ENCODE measurements around the gene ZBTB3. TPM values are rescaled to one million over a fixed set of nuclear protein-coding genes. Genes with fewer than 3 reads are reported as not detected.

Gene ZBTB3
- total RNA-seq, 1 experiment from 2014 or later = 43.4 TPM

DNA sequence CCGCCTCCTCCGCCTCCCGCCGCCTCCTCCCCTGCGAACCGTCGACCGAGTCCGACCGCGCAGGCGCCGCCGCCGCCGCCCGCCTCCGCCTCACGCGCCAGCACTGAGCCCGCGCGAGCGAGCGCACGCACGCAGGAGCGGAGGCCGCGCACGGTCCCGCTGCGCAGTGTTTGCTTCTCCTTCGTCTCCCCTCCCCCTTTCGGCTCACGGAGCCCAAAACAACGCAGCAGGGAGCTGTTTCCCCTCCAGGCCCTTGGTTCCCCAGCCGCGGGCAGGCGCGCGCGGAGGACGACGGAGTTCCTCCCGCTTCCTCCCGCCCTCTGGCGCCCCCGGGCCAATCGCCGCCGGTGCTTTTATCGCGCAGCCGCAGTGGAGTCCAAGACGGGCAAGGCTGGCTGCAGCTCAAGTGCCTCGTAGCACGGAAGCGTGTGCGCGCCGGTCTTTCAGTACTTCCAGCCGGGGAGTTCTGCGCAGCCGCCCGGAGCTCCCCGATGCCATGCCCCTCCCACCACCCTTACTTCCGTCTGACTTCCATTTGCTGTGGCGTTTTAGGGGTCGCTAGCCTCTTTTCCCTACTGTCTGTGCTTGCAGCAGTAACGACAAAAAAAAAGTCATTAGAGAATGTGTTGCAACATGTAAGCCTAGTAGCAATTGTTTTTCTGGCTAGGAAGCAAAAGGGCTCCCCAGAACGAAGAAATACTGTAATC is 26.6 kb downstream of the ZBTB3 start, which contains the start of gene HNRNPUL2:
Gene HNRNPUL2 (minus strand): TSS at position 293 of the 707 bp plus-strand sequence. CDS start 301 bp downstream, outside the sequence.
- peaks cover 25 to 46% (median 41%) of the 10 kb centered on the region in 3 experiments for H3K36me3 Mint-ChIP-seq (ENCODE audit: insufficient read depth in 1 of 3, low read depth in 3 of 3)
- Histone ChIP-seq H2BK5ac (ENCODE audit: insufficient read length, low read length) (peak within 1 kb of the TSS; percentile 33), H4K91ac (ENCODE audit: insufficient read length, low read depth, low read length) (no peak within 1 kb of the TSS), H3K27me3 (ENCODE audit: insufficient read depth, low read length) (no peaks in the 10 kb centered on the region), H2BK15ac (ENCODE audit: low read depth, low read length) (no peak within 1 kb of the TSS), H2BK120ac (ENCODE audit: low read depth, low read length, poor library complexity, severe bottlenecking) (no peak within 1 kb of the TSS), H3K18ac (ENCODE audit: insufficient read length, low read depth, low read length) (peak within 1 kb of the TSS; percentile 87), H2BK20ac (ENCODE audit: low read depth, low read length, poor library complexity, severe bottlenecking) (no peak within 1 kb of the TSS), H2AFZ (ENCODE audit: low read length) (peak within 1 kb of the TSS; percentile 34), H3K9ac (ENCODE audit: extremely low read depth, insufficient read length, low read length) (peak within 1 kb of the TSS; percentile 94), H3K79me1 (ENCODE audit: insufficient read depth, low read depth, low read length, poor library complexity, severe bottlenecking) (peaks cover 6% of the 10 kb centered on the region), H4K8ac (replicated peaks; ENCODE audit: insufficient read length, low read depth, low read length) (no peak within 1 kb of the TSS), H4K20me1 (ENCODE audit: control insufficient read depth, insufficient read depth, insufficient read length) (no peaks in the 10 kb centered on the region), H4K5ac (ENCODE audit: insufficient read length, low read depth, low read length) (no peak within 1 kb of the TSS), H3K14ac (ENCODE audit: insufficient read depth, low read length) (peak within 1 kb of the TSS; percentile 91), H2BK12ac (ENCODE audit: insufficient read length, low read depth, low read length) (no peak within 1 kb of the TSS), H3T11ph (ENCODE audit: low read length) (no peak within 1 kb of the TSS), H3K9me3 (ENCODE audit: control insufficient read depth, low read depth, low read length) (no peaks in the 10 kb centered on the region), H2AK5ac (ENCODE audit: insufficient read length, low read length) (no peak within 1 kb of the TSS), H3K23ac (ENCODE audit: insufficient read length, low read depth, low read length) (no peak within 1 kb of the TSS), H3K23me2 (ENCODE audit: insufficient read length, low read depth, low read length, poor library complexity, severe bottlenecking) (peaks cover 25% of the 10 kb centered on the region), H3K4ac (ENCODE audit: low read depth, low read length) (no peak within 1 kb of the TSS), H3K4me2 (ENCODE audit: insufficient read depth, insufficient read length, low read length) (peak within 1 kb of the TSS; percentile 99), H3K79me2 (ENCODE audit: insufficient read depth, low read length) (peaks cover 30% of the 10 kb centered on the region), H3K4me1 (ENCODE audit: insufficient read depth, low read length) (no peaks in the 10 kb centered on the region), H3K56ac (ENCODE audit: insufficient read length, low read depth, low read length) (no peak within 1 kb of the TSS), H3K27ac (ENCODE audit: insufficient read length, low read depth, low read length) (peak within 1 kb of the TSS; percentile 96)
- peaks cover 20 to 27% of the 10 kb centered on the region in 2 experiments for H3K4me1 Mint-ChIP-seq
- TF ChIP-seq, protein P1, sequence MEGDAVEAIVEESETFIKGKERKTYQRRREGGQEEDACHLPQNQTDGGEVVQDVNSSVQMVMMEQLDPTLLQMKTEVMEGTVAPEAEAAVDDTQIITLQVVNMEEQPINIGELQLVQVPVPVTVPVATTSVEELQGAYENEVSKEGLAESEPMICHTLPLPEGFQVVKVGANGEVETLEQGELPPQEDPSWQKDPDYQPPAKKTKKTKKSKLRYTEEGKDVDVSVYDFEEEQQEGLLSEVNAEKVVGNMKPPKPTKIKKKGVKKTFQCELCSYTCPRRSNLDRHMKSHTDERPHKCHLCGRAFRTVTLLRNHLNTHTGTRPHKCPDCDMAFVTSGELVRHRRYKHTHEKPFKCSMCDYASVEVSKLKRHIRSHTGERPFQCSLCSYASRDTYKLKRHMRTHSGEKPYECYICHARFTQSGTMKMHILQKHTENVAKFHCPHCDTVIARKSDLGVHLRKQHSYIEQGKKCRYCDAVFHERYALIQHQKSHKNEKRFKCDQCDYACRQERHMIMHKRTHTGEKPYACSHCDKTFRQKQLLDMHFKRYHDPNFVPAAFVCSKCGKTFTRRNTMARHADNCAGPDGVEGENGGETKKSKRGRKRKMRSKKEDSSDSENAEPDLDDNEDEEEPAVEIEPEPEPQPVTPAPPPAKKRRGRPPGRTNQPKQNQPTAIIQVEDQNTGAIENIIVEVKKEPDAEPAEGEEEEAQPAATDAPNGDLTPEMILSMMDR (conservative IDR thresholded peaks at IDR 0.05) = no peak
- WGBS (ENCODE audit: extremely low coverage, insufficient read length, low lambda C conversion rate) = no CpG with 5 or more reads among the region's 72 CpGs
- peak; percentile 98 for DNase-seq
- no peaks in the 10 kb centered on the region for H3K27me3 Mint-ChIP-seq (ENCODE audit: low read depth)
- H3K4me3 Mint-ChIP-seq = peak within 1 kb of the TSS; percentile 89 to 95
- H3K27ac Mint-ChIP-seq = peak within 1 kb of the TSS; percentile 99 to 100 (median 100)
- H3K9me3 Mint-ChIP-seq = no peaks in the 10 kb centered on the region
